ENCODE measurements around the gene ADK.
A peak's percentile ranks its signal among the peaks of the same experiment; 100 is the strongest.
"Not testable (repeated sequence)": the region's sequence is repeated elsewhere in the genome, so short reads cannot be mapped to it uniquely, and the experiment has no call there.

ADK gene

DNA sequence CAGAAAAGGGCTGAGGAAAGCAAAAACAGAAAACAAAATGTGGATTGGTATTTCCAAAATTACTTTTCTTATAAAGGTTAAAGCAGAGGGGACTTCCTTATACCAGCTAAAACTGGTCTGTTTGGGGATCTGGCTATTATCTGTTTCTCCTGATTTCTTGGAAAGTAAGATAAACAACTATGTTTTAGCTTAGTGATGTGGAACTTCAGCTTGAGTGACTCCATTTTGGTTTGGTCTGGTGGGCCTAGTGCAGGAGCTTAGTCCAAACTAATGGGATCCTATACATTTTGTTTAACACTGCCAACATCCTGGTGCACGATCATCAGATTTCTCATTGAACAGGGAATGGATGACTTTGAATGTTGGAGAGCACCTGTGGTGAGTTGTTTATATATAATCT lies 283.5 kb downstream of the ADK start:
- DNase-seq: no peak

DNA sequence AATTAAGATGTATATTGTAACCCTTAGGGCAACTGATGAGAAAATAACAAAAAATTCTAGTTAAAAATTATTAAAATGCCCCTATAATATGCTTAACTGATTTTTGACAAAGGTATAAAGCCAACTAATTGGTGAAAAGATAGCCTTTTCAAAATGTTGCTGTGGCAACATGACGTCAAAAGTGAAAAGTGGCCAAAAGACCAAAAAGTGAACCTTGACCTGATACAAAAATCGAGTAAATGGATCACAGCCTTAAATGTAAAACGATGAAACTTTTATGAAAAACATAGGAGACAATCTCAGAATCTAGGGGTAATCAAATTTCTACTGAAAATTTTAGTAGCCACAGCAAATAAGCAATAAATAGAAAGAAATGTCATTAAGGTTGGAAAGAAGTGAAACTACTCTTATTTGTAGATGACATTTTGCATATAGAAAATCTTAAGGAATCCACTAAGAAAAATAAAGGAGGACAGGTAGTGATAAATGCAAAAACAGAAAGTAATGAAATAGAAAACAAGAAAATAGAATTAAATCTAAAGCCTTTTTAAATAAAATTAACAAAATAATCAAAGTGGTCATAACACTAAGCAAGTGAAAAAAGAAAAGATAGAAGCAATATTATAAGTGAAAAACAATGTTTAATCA lies 285.6 kb downstream of the ADK start:
- DNase-seq: no peak

DNA sequence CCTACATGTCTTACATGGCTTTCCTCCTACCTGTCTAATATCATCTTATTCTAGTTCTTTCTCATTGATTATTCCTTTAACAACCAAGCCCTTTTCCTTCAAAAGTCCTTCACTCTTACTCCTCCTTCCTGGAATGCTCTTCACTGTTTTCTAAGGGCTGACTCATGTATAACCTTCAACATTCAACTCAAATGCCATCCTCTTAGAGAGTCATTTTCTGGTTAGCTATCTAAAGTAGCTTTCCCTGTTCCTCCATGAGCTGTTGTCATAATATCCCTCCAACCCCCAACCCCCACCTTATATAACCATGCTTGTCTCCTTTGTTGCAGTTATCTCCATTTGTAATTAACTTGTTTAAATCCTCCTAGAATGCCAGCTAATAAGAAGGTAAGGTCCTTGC lies 286.8 kb downstream of the ADK start:
- DNase-seq: no peak

DNA sequence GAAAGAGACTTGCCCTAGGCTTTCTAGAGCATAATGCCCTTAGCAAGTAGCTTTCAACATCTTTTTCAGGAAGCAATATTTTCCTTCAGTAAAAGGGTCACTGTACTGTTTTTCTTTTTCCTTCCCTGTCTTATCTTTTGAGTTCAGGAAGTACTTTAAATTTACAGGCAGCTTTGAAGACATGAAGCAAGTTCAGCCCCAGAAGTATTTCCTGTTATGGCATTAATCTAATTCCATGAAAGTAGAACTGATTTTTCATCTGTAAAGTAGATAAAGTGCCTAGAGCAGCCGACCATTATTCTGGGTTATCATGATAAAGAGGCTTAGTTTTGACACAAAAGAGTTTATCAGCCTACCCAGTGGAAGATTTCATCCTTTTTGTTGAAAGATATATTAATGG lies 288.2 kb downstream of the ADK start:
- DNase-seq: no peak

DNA sequence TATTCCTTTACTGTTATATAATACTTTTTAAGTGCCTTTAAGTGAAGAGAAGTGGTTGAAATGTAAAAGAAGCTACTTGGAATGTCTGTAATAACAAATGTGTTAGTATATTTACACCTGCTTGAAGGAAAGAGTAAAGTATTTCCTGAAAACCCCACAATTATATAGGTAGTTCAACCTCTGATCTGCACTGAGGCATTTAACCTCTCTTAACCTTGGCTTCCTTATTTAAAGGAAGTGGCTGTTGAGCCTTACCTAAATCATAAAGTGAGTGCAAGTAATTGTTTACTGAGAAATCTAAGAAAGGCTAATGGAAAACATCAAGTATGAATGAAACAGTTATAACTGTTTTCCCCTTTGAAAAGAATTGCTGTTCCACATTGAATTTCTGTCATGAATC lies 294.5 kb downstream of the ADK start:
- no peak for DNase-seq

DNA sequence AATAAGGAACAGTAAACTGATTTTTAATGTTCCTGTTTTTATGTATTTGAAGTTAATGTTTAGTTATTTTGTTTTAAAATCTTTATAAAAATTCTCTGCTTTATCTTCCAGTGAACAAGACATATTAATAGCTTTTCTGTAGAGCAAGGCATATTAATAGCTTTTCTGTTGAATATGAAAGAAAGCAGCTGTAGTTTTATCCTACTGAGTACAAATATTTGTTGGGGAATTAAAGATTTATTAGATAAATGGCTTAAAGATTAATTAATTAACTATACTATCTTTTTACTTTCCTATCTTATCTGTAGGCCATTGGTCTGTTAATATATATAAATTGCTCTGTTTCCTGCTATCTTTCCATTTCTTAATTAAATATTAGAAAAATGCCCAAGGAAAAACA lies 299.6 kb downstream of the ADK start:
- DNase-seq: no peak

DNA sequence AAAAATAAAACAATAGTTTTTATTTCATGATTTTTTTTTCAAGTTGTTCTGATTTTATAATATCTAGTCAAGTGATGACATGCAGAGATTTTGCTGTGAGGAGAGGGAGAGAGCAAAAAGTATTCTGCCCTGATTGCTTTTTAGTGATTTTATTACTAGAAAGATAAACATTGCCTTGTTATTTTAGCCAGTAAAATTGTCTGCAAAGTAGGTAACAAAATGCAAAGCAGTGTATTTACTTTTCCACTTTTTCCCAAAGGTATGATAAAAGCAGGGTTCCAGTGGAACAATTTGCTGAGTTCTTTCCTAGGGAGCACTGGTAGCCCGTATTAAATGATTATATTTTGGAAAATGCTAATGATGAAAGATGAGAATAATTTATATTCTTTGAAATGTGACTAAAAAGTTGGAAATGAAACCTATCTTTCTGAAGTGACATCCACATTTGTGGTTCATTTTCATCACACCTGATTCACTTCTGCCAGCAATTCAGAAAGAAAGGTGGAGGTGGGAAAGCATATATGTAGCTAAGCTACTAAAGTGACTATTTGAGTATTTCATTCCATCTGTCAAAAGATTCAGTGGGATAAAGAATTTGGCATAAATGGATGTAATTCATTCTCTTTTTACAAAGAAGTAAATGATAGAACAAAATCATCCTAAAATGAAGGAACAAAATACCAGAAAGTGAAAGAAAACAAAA lies 300.3 kb downstream of the ADK start:
- peak; percentile 3 for DNase-seq

DNA sequence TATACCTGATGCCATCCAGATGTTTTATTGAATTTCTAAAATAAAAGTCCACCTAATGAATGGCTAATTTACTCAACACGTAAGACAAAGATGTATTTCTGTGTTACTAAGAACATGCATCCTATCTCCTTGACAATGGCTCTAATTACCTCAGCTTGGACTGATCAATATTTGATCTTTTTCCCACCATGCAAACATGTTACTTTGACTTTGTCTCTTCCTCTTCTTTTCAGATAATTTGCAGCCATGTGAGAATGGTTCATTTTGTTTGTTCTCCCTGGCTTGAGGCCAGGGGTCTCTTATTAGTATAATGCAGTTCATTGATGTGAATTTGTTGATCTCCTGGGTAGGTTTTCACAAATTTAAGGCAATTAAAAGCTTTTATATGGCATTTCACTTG lies 302.1 kb downstream of the ADK start:
- peak; percentile 93 for DNase-seq

DNA sequence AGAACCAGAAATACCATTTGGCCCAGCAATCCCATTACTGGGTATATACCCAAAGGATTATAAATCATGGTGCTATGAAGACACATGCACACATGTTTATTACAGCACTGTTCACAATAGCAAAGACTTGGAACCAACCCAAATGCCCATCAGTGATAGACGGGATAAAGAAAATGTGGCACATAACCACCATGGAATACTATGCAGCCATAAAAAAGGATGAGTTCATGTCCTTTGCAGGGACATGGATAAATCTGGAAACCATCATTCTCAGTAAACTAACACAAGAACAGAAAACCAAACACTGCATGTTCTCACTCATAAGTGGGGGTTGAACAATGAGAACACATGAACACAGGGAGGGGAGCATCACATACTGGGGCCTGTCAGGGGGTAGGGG lies 306.5 kb downstream of the ADK start:
- DNase-seq: not testable (repeated sequence)

DNA sequence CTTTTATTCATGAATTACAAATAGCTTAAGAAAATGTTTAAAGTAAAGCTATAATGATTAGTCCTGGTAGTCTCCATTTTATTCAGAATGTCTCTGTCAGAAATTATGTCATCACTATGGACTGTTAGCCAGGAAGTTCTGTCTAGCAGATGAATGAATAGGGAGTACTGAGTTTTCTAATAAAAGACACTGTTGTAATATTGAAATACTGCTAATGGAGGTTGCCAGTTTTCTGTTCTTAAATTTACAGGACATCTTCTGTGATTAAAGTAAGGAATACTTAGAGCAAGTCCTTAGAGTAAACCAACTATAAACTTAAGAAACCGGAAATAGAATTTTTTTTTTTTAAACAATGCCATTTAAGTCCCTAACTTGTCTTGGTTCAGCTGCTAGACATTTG lies 309.8 kb downstream of the ADK start:
- DNase-seq: no peak

DNA sequence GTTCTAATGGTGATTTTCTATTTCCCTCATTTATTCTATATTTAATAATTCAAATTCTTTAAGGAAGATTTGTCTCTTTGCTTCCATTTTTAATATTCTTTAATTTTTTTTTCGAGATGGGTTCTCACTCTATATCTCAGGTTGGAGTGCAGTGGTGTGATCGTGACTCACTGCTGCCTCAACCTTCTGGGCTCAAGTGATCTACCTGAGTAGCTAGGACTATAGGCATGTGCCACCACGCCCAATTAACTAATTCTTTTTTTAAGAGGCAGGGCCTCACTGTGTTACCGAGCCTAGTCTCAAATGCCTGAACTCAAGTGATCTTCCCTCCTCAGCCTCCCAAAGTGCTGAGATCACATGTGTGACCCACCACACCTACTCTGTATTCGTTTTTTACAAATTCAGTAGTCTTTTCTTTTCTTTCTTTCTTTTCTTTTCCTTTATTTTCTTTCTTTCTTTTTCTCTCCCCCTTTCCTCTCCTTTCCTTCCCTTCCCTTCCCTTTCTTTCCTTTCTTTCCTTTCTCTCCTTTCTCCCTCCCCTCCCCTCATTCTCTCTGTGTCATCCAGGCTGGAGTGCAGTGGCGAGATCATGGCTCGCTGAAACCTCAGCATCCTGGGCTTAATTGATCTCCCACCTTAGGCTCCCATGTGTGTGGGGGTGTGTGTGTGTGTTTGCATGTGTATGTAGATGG lies 323.1 kb downstream of the ADK start:
- DNase-seq: no peak

DNA sequence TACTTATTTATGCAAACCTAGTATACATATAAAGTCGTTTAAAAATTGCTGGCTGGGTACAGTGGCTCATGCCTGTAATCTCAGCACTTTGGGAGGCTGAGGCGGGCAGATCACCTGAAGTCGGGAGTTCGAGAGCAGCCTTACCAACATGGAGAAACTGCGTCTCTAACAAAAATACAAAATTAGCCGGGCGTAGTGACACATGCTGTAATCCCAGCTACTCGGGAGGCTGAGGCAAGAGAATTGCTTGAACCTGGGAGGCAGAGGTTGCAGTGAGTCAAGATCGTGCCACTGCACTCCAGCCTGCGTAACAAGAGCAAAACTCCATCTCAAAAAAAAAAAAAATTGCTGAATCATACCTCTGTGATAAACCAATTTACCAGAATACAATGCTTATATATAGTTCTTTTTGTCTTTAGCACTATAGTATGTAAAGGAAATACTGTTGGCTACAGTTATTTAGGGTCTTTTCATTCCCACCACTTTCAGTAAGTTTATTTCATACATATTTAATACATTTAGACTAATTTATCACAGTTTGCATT lies 325.2 kb downstream of the ADK start:
- not testable (repeated sequence) for DNase-seq

DNA sequence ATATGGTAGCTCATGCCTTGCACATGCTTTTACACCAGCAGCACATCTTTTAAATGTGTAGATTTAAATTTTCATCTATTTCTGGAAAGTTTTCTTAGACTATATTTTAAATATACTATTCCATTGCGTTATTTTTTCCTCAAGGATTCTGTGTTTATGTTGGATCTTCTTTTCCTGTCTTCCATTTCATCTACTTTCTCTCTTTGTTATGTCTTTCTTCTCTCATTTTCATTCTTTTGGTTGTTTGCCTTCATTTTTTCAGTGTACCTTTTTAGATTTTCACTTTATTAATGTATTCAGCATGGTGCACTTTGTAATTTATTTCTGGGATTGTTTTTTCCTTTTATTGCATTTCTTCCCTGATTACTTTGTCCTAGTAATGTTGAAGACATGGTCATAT lies 329.8 kb downstream of the ADK start:
- DNase-seq: no peak

DNA sequence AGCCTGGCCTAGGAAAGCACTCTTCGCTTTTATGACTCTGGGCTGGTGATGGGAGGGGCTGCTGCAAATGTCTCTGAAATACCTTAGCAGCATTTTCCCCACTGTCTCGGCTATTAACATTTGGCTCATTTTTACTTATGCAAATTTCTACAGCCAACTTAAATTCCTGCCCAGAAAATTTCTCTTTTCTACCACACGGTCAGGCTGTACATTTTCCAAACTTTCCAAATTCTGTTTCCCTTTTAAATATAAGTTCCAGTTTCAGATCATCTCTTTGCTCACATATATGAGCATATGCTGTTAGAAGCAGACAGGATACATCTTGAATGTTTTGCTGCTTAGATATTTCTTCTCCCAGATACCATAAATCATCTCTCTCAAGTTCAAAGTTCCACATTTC lies 332.3 kb downstream of the ADK start:
- DNase-seq: no peak

DNA sequence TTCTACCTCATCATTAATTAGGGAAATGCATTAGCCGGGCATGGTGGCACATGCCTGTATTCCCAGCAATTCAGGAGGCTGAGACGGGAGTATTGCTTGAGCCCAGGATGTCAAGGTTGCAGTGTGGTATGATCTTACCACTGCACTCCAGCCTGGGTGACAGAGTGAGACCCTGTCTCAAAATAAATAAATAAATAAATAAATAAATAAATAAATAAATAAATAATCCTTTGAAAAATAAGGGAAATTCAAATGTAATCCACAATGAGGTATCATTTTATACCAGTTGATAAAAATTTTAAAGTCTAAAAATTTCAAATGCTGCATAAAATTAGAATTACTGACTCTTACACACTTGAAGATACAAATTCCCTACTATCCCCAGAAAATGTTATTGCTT lies 334.3 kb downstream of the ADK start:
- no peak for DNase-seq

DNA sequence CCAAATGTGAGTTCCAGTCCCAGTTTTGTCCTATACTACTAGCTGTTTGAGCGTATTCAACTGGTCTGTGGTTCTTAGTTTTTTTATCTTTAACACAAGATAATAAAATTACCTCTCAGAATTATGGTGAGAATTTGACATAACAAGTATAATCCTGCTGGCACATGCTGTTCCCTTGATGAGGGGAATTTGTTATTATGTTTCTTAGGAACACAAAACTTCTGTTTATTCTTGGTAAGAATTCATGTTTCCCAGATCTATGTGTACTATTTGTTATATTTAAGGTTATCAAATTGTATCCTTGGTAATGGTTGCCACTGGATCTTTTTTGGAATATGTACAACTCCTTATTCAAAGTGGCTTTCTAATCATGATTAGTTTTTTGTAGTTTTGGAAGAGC lies 335.6 kb downstream of the ADK start:
- DNase-seq: no peak

DNA sequence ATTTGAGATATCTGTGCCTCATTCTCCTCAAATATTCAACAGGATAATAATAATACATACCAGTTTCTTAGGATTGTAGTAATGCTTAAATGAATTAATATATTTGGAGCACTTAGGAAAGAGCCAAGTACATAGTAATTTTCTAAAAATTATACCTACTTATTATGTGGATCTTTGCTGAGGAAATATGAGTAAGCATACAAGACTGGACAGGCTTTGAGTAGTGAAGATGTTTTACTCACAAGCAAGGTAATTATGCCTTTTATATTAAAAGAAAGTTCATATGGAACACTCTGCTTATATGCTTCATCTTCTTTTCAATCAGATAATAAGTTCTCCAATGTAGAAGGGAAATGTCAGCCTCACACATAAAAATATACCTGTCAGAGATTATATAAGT lies 337.9 kb downstream of the ADK start:
- DNase-seq: no peak

DNA sequence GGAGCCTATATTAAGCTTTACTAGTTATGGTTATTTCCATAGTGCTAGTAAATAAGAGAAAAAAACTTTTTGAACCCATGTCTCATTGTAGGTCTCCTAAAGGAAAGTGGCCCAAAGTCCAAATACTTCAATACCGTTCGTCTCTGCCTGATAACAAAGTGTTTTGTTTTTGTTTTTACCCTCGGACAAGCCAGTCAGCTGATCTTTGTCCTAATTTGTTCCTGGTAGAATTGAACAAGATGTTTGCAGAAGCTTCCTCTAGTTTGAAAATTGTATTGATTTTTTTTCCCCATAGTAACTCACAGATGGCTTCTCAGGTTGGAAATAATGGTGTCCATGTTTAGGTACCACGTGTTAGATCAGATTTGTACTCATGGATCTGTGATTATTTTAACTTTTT lies 339.5 kb downstream of the ADK start:
- DNase-seq: no peak

DNA sequence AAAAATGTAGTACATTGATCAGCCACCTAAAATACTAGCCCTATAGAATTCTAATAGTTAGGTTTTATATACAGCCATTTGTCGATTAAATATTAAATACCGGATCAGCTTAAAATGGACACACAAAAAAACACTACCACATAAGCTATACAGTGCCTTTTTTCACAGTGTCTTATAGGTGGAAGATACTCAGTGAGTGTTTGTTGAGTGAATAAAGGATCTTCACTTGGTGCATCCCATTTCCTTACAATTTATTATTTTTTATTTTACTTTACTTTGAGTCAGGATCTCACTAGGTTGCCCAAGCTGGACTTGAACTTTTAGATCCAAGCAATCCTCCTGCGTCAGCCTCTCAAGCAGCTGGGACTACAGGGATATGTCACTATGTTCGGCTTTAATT lies 340.0 kb downstream of the ADK start:
- DNase-seq: no peak

DNA sequence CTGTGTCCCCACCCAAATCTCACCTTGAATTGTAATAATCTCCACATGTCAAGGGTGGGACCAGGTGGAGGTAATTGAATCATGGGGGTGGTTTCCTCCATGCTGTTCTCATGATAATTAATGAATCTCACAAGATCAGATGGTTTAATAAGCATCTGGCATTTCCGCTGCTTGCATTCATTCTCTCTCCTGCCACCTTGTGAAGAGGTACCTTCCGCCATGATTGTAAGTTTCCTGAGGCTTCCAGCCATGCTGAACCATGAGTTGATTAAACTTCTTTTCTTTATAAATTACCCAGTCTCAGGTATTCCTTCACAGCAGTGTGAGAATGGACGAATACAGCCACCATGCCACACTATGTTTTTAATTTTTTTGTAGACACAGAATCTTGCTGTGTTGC lies 345.3 kb downstream of the ADK start:
- DNase-seq: not testable (repeated sequence)

DNA sequence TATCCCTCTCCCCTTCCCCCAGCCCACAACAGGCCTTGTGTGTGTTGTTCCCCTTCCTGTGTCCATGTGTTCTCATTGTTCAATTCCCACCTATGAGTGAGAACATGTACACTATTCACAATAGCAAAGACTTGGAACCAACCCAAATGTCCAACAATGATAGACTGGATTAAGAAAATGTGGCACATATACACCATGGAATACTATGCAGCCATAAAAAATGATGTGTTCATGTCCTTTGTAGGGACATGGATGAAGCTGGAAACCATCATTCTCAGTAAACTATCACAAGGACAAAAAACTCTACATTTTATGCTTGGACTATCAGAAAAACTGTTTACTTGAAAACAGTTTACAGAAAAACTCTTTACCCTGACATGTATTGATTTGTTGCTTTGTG lies 347.6 kb downstream of the ADK start:
- not testable (repeated sequence) for DNase-seq

DNA sequence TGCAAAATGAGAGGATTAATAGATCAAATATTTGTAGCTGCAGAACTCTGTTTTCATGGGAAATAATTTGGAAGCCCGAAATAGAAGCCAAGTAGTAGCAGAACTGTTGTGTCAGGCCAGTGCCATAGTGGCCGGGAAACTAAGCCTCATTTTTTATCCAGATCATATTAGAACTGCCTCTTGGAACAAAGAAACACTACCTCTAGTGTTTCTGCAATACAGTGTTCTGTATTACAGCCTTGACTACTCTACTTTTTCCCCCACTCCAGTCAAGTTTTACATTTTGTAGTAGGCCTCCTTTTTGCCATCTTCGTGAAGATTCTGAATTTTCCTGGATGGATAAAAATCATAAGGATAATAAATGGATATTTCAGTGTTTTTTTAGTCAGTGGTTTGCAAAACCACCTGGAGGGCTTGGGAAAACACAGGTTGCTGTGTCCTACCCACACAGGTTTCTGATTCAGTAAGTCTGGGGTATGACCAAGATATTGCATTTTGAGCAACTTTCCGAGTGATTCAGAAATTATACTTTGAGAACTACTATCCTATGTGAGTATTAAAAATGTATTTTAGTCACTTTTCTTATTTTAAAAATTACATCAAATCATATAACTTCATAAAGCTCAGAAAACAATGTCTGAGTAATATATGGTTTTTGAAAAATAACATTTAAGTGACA lies 349.1 kb downstream of the ADK start:
- DNase-seq: no peak

DNA sequence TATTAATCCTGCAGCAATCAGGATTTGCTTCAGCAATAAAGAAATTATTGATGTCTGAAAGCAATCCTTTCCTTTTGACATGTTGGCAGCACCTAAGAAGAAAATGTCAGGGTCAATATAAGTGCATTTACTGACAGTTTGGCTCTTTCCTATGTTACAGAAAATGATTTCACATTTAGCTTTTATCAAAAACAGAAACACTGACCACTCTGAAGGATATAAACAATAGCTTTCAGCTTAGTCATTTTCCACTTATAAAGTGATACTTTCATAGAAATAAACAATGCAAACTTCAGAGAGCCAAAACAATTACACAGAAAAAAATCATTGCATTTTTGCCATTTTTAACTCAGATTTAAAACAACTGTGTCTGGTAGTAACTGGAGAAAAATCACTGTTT lies 349.8 kb downstream of the ADK start:
- DNase-seq: no peak

All from NCI-H748 treated with DMSO at 0.1 percent for 48 hours (cell line).